Upper lobe of left lung (tissue), 6 donors: ENCODE results near the gene GADL1. TPM values are rescaled to one million over a fixed set of nuclear protein-coding genes. Genes with fewer than 3 reads are reported as not detected.
A peak's percentile ranks its signal among the peaks of the same experiment; 100 is the strongest.

Experiments
- ATAC-seq, 2 donors: fragments of 200-7000 bp; cut with Tn5 transposase; one replicate each; pipeline ENCODE4 v1.9.1; 2022; ENCODE audit warnings: mild to moderate bottlenecking in 2 of 2, moderate library complexity in 2 of 2; ENCODE audit not compliant: low FRiP score in 2 of 2
- DNase-seq, 2 donors: peaks; one replicate each; pipeline ENCODE4 v3.0.0-alpha.2; 2019 to 2020
- H3K27ac ChIP-seq, 4 donors: fragments of 200-600 bp; sonication (generic); one replicate each; pipeline ENCODE4 v1.5.1; 2016 to 2019
- H3K27me3 ChIP-seq, 4 donors: fragments of 200-600 bp; sonication (generic); one replicate each; pipeline ENCODE4 v1.5.1; 2017 to 2019
- H3K36me3 ChIP-seq, 4 donors: fragments of 200-600 bp; sonication (generic); one replicate each; pipeline ENCODE4 v1.5.1; 2016 to 2019
- H3K4me1 ChIP-seq, 4 donors: fragments of 200-600 bp; sonication (generic); one replicate each; pipeline ENCODE4 v1.5.1; 2018 to 2019
- H3K4me3 ChIP-seq, 4 donors: fragments of 200-600 bp; sonication (generic); one replicate each; pipeline ENCODE4 v1.5.1; 2017 to 2019; ENCODE audit warnings: mild to moderate bottlenecking in 2 of 4, moderate library complexity in 1 of 4
- H3K9me3 ChIP-seq, 4 donors: fragments of 200-600 bp; sonication (generic); one replicate each; pipeline ENCODE4 v1.5.1; 2018 to 2019
- CTCF ChIP-seq, 6 experiments: fragments of 450-650 bp in 4 of 6; fragments of 200-600 bp in 2 of 6; sonication (generic) in 2 of 6; IDR thresholded peaks; one replicate each; pipeline ENCODE4 v1.5.1; 2016 to 2019; ENCODE audit warnings: antibody characterized with exemption in 6 of 6
- EP300 ChIP-seq, 4 donors: sonication (generic); formaldehyde crosslinking; IDR thresholded peaks; one replicate each; pipeline ENCODE4 v1.5.1; 2017; ENCODE audit warnings: antibody characterized with exemption in 4 of 4, control low read depth in 2 of 4
- POLR2A ChIP-seq, 4 donors: fragments of 450-650 bp; IDR thresholded peaks; one replicate each; pipeline ENCODE4 v1.5.1; 2016 to 2017; ENCODE audit warnings: antibody characterized with exemption in 4 of 4, mild to moderate bottlenecking in 2 of 4
- POLR2AphosphoS5 ChIP-seq, 2 donors: sonication (generic); formaldehyde crosslinking; IDR thresholded peaks; one replicate each; pipeline ENCODE4 v1.5.1; 2017; ENCODE audit warnings: antibody characterized with exemption in 2 of 2
- WGBS, 2 donors: methylation state at CpG; one replicate each; pipeline ENCODE4 v1.1.5; 2017 to 2018; 5-methylcytosine and 5-hydroxymethylcytosine counted together
- total RNA-seq, 6 donors: library from RNA; depleted of rRNA in 4 of 6; stranded (reverse); fragments of >200 nt in 4 of 6; gene quantifications; one replicate each; pipeline versions ENCODE4 v1.1.0 to v1.2.1, GENCODE V29; 2016 to 2021
- donor health status: DM: no; HTN: no; CAD: no; lungs with moderate emphysema.
- donor health status: DM: no; HTN: yes; CAD: no; lungs with severe emphysema.

GADL1 gene
- total RNA-seq, 6 donors from 2014 or later = 0.07 TPM; not detected in 5

GRCh38 chr3:30786365-30786764, 108.1 kb downstream of the GADL1 start:
- no peak for DNase-seq
- H3K4me3 ChIP-seq = no peak overlapping the region
- no peaks in the 10 kb centered on the region for H3K9me3 ChIP-seq
- H3K36me3 ChIP-seq = no peaks in the 10 kb centered on the region
- ATAC-seq = no peak
- H3K27me3 ChIP-seq = no peaks in the 10 kb centered on the region
- TF ChIP-seq EP300 (IDR thresholded peaks at IDR 0.05) = no peak
- TF ChIP-seq POLR2A (IDR thresholded peaks at IDR 0.05) = no peak
- no peak for TF ChIP-seq POLR2AphosphoS5 (IDR thresholded peaks at IDR 0.05)
- TF ChIP-seq CTCF (IDR thresholded peaks at IDR 0.05) = no peak
- H3K27ac ChIP-seq = no peak overlapping the region
- H3K4me1 ChIP-seq = no peaks in the 10 kb centered on the region

GRCh38 chr3:30779686-30780287, 114.7 kb downstream of the GADL1 start:
- no peak overlapping the region for H3K27ac ChIP-seq
- H3K4me1 ChIP-seq = no peaks in the 10 kb centered on the region
- DNase-seq (no peak), ATAC-seq (peak in 1 of 2 donors; percentile 48)
- no peaks in the 10 kb centered on the region for H3K36me3 ChIP-seq
- no peaks in the 10 kb centered on the region for H3K27me3 ChIP-seq
- no peak overlapping the region for H3K4me3 ChIP-seq
- TF ChIP-seq EP300 (IDR thresholded peaks at IDR 0.05) (no peak), CTCF (IDR thresholded peaks at IDR 0.05) (peak in 4 of 6 experiments; percentile 19 to 40 (median 31))
- WGBS, 2 donors = 50 to 75% methylated on average over 1 of the region's 1 CpG
- H3K9me3 ChIP-seq = no peaks in the 10 kb centered on the region

- H3K27ac ChIP-seq = no peak overlapping the region
- H3K4me3 ChIP-seq = no peak overlapping the region
- H3K36me3 ChIP-seq = no peaks in the 10 kb centered on the region
- no peaks in the 10 kb centered on the region for H3K27me3 ChIP-seq
- TF ChIP-seq POLR2AphosphoS5 (IDR thresholded peaks at IDR 0.05) (no peak), EP300 (IDR thresholded peaks at IDR 0.05) (no peak), CTCF (IDR thresholded peaks at IDR 0.05) (no peak), POLR2A (IDR thresholded peaks at IDR 0.05) (no peak)
- DNase-seq = no peak
- WGBS, 2 donors = 85 to 90% methylated on average over 3 of the region's 3 CpGs
- no peaks in the 10 kb centered on the region for H3K9me3 ChIP-seq
- ATAC-seq = no peak
- H3K4me1 ChIP-seq = no peaks in the 10 kb centered on the region
Measured at GRCh38 chr3:30778933-30779332, 115.5 kb downstream of the GADL1 start.

- TF ChIP-seq CTCF (IDR thresholded peaks at IDR 0.05) (no peak), POLR2A (IDR thresholded peaks at IDR 0.05) (no peak), EP300 (IDR thresholded peaks at IDR 0.05) (no peak), POLR2AphosphoS5 (IDR thresholded peaks at IDR 0.05) (no peak)
- H3K36me3 ChIP-seq = no peaks in the 10 kb centered on the region
- H3K27ac ChIP-seq = no peak overlapping the region
- DNase-seq (no peak), ATAC-seq (no peak)
- H3K9me3 ChIP-seq = no peaks in the 10 kb centered on the region
- no peak overlapping the region for H3K4me3 ChIP-seq
- no peaks in the 10 kb centered on the region for H3K27me3 ChIP-seq
- no peaks in the 10 kb centered on the region for H3K4me1 ChIP-seq
- 90 to 91% methylated on average over 5 of the region's 5 CpGs for WGBS, 2 donors
Measured at GRCh38 chr3:30777426-30778113, 116.9 kb downstream of the GADL1 start.
